ENCODE results near the gene CXCL9.

The CXCL9 gene

GRCh38 chr4:75995727-75996126 lies 11.6 kb downstream of the CXCL9 start:
- H3K4me3 ChIP-seq (ENCODE audit: control insufficient read depth, low read depth, low read length) = no peak overlapping the region
- peak; percentile 54 for TF ChIP-seq CTCF (IDR thresholded peaks at IDR 0.05; ENCODE audit: control insufficient read depth, insufficient read depth, low read depth, low read length, missing control alignments)
- DNase-seq (ENCODE audit: low read depth) = peak; percentile 16

GRCh38 chr4:75992462-75992861 lies 14.8 kb downstream of the CXCL9 start:
- TF ChIP-seq CTCF (IDR thresholded peaks at IDR 0.05; ENCODE audit: control insufficient read depth, insufficient read depth, low read depth, low read length, missing control alignments) = no peak
- no peak overlapping the region for H3K4me3 ChIP-seq (ENCODE audit: control insufficient read depth, low read depth, low read length)
- DNase-seq (ENCODE audit: low read depth) = no peak

- no peak for TF ChIP-seq CTCF (IDR thresholded peaks at IDR 0.05; ENCODE audit: control insufficient read depth, insufficient read depth, low read depth, low read length, missing control alignments)
- no peak for DNase-seq (ENCODE audit: low read depth)
- peak overlapping the region; percentile 89 for H3K4me3 ChIP-seq (ENCODE audit: control insufficient read depth, low read depth, low read length)
Measured at GRCh38 chr4:75989846-75990528, 17.3 kb downstream of the CXCL9 start.

- no peak overlapping the region for H3K4me3 ChIP-seq (ENCODE audit: control insufficient read depth, low read depth, low read length)
- no peak for TF ChIP-seq CTCF (IDR thresholded peaks at IDR 0.05; ENCODE audit: control insufficient read depth, insufficient read depth, low read depth, low read length, missing control alignments)
- peak; percentile 51 for DNase-seq (ENCODE audit: low read depth)
Measured at GRCh38 chr4:75985116-75985515, 22.2 kb downstream of the CXCL9 start.

- H3K4me3 ChIP-seq (ENCODE audit: control insufficient read depth, low read depth, low read length) = no peak overlapping the region
- TF ChIP-seq CTCF (IDR thresholded peaks at IDR 0.05; ENCODE audit: control insufficient read depth, insufficient read depth, low read depth, low read length, missing control alignments) = no peak
- DNase-seq (ENCODE audit: low read depth) = no peak
Measured at GRCh38 chr4:75980576-75980975, 26.7 kb downstream of the CXCL9 start.

GRCh38 chr4:75976177-75976576 lies 31.1 kb downstream of the CXCL9 start:
- no peak for DNase-seq (ENCODE audit: low read depth)
- TF ChIP-seq CTCF (IDR thresholded peaks at IDR 0.05; ENCODE audit: control insufficient read depth, insufficient read depth, low read depth, low read length, missing control alignments) = no peak
- H3K4me3 ChIP-seq (ENCODE audit: control insufficient read depth, low read depth, low read length) = no peak overlapping the region
